Fibroblast of upper back skin (primary cell): ENCODE measurements around the gene TNNI3K.

Source experiments
- DNase-seq: peaks from one replicate; pipeline ENCODE4 v3.0.0-alpha.2; 2013

The TNNI3K gene

GRCh38 chr1:74505928-74506710 lies 270.9 kb downstream of the TNNI3K start:
- no peak for DNase-seq

GRCh38 chr1:74508449-74508848 lies 273.3 kb downstream of the TNNI3K start:
- DNase-seq: no peak

GRCh38 chr1:74512170-74512915 lies 277.2 kb downstream of the TNNI3K start, which contains the start of gene LRRC53:
LRRC53 (minus strand) TSS chr1:74512611; CDS start chr1:74483349, 29,262 bp downstream.
- no peak for DNase-seq

GRCh38 chr1:74513411-74514300 lies 278.5 kb downstream of the TNNI3K start:
- peak; percentile 70 for DNase-seq

- no peak for DNase-seq
Measured at GRCh38 chr1:74517599-74518051, 282.4 kb downstream of the TNNI3K start.

GRCh38 chr1:74522148-74522547 lies 287.0 kb downstream of the TNNI3K start:
- peak; percentile 40 for DNase-seq

GRCh38 chr1:74523873-74524480 lies 288.8 kb downstream of the TNNI3K start:
- DNase-seq: no peak

GRCh38 chr1:74526708-74527107 lies 291.5 kb downstream of the TNNI3K start:
- DNase-seq: no peak

- no peak for DNase-seq
Measured at GRCh38 chr1:74528123-74528522, 292.9 kb downstream of the TNNI3K start.

- DNase-seq: no peak
Measured at GRCh38 chr1:74530892-74531291, 295.7 kb downstream of the TNNI3K start.

- DNase-seq: no peak
Measured at GRCh38 chr1:74531796-74532195, 296.6 kb downstream of the TNNI3K start.

- DNase-seq: peak; percentile 81
Measured at GRCh38 chr1:74534241-74534640, 299.1 kb downstream of the TNNI3K start.

GRCh38 chr1:74545821-74546220 lies 310.6 kb downstream of the TNNI3K start:
- no peak for DNase-seq

- DNase-seq: no peak
Measured at GRCh38 chr1:74548961-74549750, 314.0 kb downstream of the TNNI3K start.

GRCh38 chr1:74549932-74550331 lies 314.7 kb downstream of the TNNI3K start:
- no peak for DNase-seq

- no peak for DNase-seq
Measured at GRCh38 chr1:74570797-74571492, 335.8 kb downstream of the TNNI3K start.

GRCh38 chr1:74571493-74571800 lies 336.3 kb downstream of the TNNI3K start:
- no peak for DNase-seq

GRCh38 chr1:74571891-74572290 lies 336.7 kb downstream of the TNNI3K start:
- DNase-seq: no peak

- DNase-seq: no peak
Measured at GRCh38 chr1:74578101-74578500, 342.9 kb downstream of the TNNI3K start.

- no peak for DNase-seq
Measured at GRCh38 chr1:74579425-74579824, 344.2 kb downstream of the TNNI3K start.

GRCh38 chr1:74583397-74583796 lies 348.2 kb downstream of the TNNI3K start:
- no peak for DNase-seq
